ENCODE data around the gene CCDC50. TPM values are rescaled to one million over a fixed set of nuclear protein-coding genes. Genes with fewer than 3 reads are reported as not detected.

CCDC50 gene
- total RNA-seq, 1 experiment from 2014 or later = 80.9 TPM

GRCh38 chr3:191292243-191293015 lies 36.8 kb upstream of the CCDC50 start:
- TF ChIP-seq EZH2 (IDR thresholded peaks at IDR 0.05; ENCODE audit: low read length, unreplicated experiment) = no peak
- TF ChIP-seq CTCF (conservative IDR thresholded peaks at IDR 0.05; ENCODE audit: low read depth, low read length) = no peak
- no peak for TF ChIP-seq EZH2phosphoT487 (IDR thresholded peaks at IDR 0.05; ENCODE audit: borderline replicate concordance, low read length)
- CTCF ChIA-PET = no interaction called here

GRCh38 chr3:191294291-191294690 lies 34.9 kb upstream of the CCDC50 start:
- H3K9me3 ChIP-seq (ENCODE audit: low read length) = no peaks in the 10 kb centered on the region
- H3K9ac ChIP-seq (ENCODE audit: low read length) = no peak overlapping the region
- H3K79me2 ChIP-seq (ENCODE audit: low read length) = no peaks in the 10 kb centered on the region
- TF ChIP-seq EZH2 (IDR thresholded peaks at IDR 0.05; ENCODE audit: low read length, unreplicated experiment) = no peak
- no peak for TF ChIP-seq CTCF (conservative IDR thresholded peaks at IDR 0.05; ENCODE audit: low read depth, low read length)
- no peak for TF ChIP-seq EZH2phosphoT487 (IDR thresholded peaks at IDR 0.05; ENCODE audit: borderline replicate concordance, low read length)
- POLR2A ChIA-PET (ENCODE audit: unreplicated experiment) = no interaction called here
- CTCF ChIA-PET = no interaction called here
- BruUV-seq (replicated peaks) = no TSS peak
- H3K4me2 ChIP-seq (ENCODE audit: low read length) = no peak overlapping the region
- DNase-seq (no peak), ATAC-seq (no peak)
- no peak overlapping the region for H3K4me3 ChIP-seq (ENCODE audit: low read length)
- H3K27me3 ChIP-seq (ENCODE audit: low read length) = no peaks in the 10 kb centered on the region
- H4K20me1 ChIP-seq (ENCODE audit: low read length) = no peaks in the 10 kb centered on the region
- H3K9me2 ChIP-seq (replicated peaks; ENCODE audit: low read length) = no peaks in the 10 kb centered on the region
- H3K36me3 ChIP-seq (ENCODE audit: low read depth, low read length) = no peaks in the 10 kb centered on the region
- no peaks in the 10 kb centered on the region for H3F3A ChIP-seq (ENCODE audit: low read length, unreplicated experiment)
- H2AFZ ChIP-seq (ENCODE audit: low read length) = no peak overlapping the region
- no peaks in the 10 kb centered on the region for H3K4me1 ChIP-seq (ENCODE audit: insufficient read depth, low read length)
- intact Hi-C loops (cut with micrococcal nuclease) = no loop called here
- H3K27ac ChIP-seq (ENCODE audit: low read length) = no peak overlapping the region

More at GRCh38 chr3:191292243-191293015, 36.8 kb upstream of the CCDC50 start:
- Histone ChIP-seq H3K79me2 (ENCODE audit: low read length) (no peaks in the 10 kb centered on the region), H3K4me1 (ENCODE audit: insufficient read depth, low read length) (no peaks in the 10 kb centered on the region), H3K4me2 (ENCODE audit: low read length) (no peak overlapping the region), H3K4me3 (ENCODE audit: low read length) (no peak overlapping the region), H3F3A (ENCODE audit: low read length, unreplicated experiment) (no peaks in the 10 kb centered on the region), H3K9me3 (ENCODE audit: low read length) (no peaks in the 10 kb centered on the region), H3K9ac (ENCODE audit: low read length) (no peak overlapping the region), H3K27ac (ENCODE audit: low read length) (no peak overlapping the region), H2AFZ (ENCODE audit: low read length) (no peak overlapping the region), H3K36me3 (ENCODE audit: low read depth, low read length) (no peaks in the 10 kb centered on the region), H4K20me1 (ENCODE audit: low read length) (no peaks in the 10 kb centered on the region), H3K9me2 (replicated peaks; ENCODE audit: low read length) (no peaks in the 10 kb centered on the region), H3K27me3 (ENCODE audit: low read length) (no peaks in the 10 kb centered on the region)
- no TSS peak for BruUV-seq (replicated peaks)
- ATAC-seq (no peak), DNase-seq (no peak)
- POLR2A ChIA-PET (ENCODE audit: unreplicated experiment) = no interaction called here
- intact Hi-C loops (cut with micrococcal nuclease) = no loop called here

GRCh38 chr3:191296041-191296541 lies 33.1 kb upstream of the CCDC50 start:
- Histone ChIP-seq H3K4me1 (ENCODE audit: insufficient read depth, low read length) (no peaks in the 10 kb centered on the region), H3K36me3 (ENCODE audit: low read depth, low read length) (no peaks in the 10 kb centered on the region), H3K27ac (ENCODE audit: low read length) (no peak overlapping the region), H3F3A (ENCODE audit: low read length, unreplicated experiment) (no peaks in the 10 kb centered on the region), H3K4me2 (ENCODE audit: low read length) (no peak overlapping the region), H2AFZ (ENCODE audit: low read length) (no peak overlapping the region), H3K9ac (ENCODE audit: low read length) (no peak overlapping the region), H4K20me1 (ENCODE audit: low read length) (no peaks in the 10 kb centered on the region), H3K4me3 (ENCODE audit: low read length) (no peak overlapping the region), H3K9me3 (ENCODE audit: low read length) (no peaks in the 10 kb centered on the region), H3K27me3 (ENCODE audit: low read length) (no peaks in the 10 kb centered on the region), H3K9me2 (replicated peaks; ENCODE audit: low read length) (no peaks in the 10 kb centered on the region), H3K79me2 (ENCODE audit: low read length) (no peaks in the 10 kb centered on the region)
- BruUV-seq (replicated peaks) = no TSS peak
- ChIA-PET POLR2A (ENCODE audit: unreplicated experiment) (no interaction called here), CTCF (no interaction called here)
- DNase-seq = no peak
- ATAC-seq = peak; percentile 50; the same call in 1 of the 2 replicates
- TF ChIP-seq EZH2phosphoT487 (IDR thresholded peaks at IDR 0.05; ENCODE audit: borderline replicate concordance, low read length) (no peak), CTCF (conservative IDR thresholded peaks at IDR 0.05; ENCODE audit: low read depth, low read length) (no peak), EZH2 (IDR thresholded peaks at IDR 0.05; ENCODE audit: low read length, unreplicated experiment) (no peak)
- intact Hi-C loops (cut with micrococcal nuclease) = no loop called here
